ENCODE measurements around the gene ARPIN. TPM values are rescaled to one million over a fixed set of nuclear protein-coding genes. Genes with fewer than 3 reads are reported as not detected.

Gene ARPIN
- total and polyA plus RNA-seq, 7 donors: 3.5 to 10.3 (median 8.9) TPM

GRCh38 chr15:89937365-89938350, 24.9 kb upstream of the ARPIN start:
- no peak overlapping the region for H3K27ac ChIP-seq
- H3K9me3 ChIP-seq: no peaks in the 10 kb centered on the region
- no peak for DNase-seq
- TF ChIP-seq, protein P1, sequence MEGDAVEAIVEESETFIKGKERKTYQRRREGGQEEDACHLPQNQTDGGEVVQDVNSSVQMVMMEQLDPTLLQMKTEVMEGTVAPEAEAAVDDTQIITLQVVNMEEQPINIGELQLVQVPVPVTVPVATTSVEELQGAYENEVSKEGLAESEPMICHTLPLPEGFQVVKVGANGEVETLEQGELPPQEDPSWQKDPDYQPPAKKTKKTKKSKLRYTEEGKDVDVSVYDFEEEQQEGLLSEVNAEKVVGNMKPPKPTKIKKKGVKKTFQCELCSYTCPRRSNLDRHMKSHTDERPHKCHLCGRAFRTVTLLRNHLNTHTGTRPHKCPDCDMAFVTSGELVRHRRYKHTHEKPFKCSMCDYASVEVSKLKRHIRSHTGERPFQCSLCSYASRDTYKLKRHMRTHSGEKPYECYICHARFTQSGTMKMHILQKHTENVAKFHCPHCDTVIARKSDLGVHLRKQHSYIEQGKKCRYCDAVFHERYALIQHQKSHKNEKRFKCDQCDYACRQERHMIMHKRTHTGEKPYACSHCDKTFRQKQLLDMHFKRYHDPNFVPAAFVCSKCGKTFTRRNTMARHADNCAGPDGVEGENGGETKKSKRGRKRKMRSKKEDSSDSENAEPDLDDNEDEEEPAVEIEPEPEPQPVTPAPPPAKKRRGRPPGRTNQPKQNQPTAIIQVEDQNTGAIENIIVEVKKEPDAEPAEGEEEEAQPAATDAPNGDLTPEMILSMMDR (IDR thresholded peaks at IDR 0.05): no peak
- 79 to 86% (median 81%) methylated on average over 10 of the region's 10 CpGs for WGBS, 3 donors
- H3K27me3 ChIP-seq (ENCODE audit: insufficient read depth in 3 of 3, low read length in 2 of 3): no peaks in the 10 kb centered on the region
- no peaks in the 10 kb centered on the region for H3K4me1 ChIP-seq
- ATAC-seq: no peak
- intact Hi-C loops (cut with DNase I): no loop called here
- H3K36me3 ChIP-seq (ENCODE audit: insufficient read depth in 1 of 2, low read depth in 1 of 2): no peaks in the 10 kb centered on the region
- no peak overlapping the region for H3K4me3 ChIP-seq

DNA sequence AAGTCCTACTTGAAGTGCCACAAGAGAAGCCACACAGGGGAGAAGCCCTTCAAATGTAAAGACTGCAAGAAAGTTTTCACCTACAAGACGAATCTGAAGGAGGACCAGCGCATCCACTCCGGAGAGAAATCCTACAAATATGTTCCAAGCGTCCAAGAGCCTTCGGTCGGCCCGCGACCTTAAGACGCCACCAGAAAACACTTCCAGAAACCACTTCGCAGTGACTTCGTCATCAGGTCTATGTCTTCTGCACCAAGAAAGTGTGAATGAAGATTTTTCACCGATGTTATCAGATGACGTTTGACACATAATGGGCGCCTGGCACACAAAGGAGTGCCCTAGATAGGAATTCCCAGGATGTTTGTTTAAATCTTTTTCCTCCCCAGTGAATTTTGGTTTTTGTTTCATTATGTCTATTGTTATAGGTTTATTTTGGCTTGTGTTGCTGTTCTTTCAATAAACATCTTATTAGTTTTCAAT, 24.1 kb upstream of the ARPIN start:
- H3K27me3 ChIP-seq (ENCODE audit: insufficient read depth in 3 of 3, low read length in 2 of 3): no peaks in the 10 kb centered on the region
- TF ChIP-seq, protein P1 (IDR thresholded peaks at IDR 0.05): no peak
- no peak overlapping the region for H3K4me3 ChIP-seq
- WGBS, 3 donors: 93 to 94% (median 94%) methylated on average over 14 of the region's 14 CpGs
- intact Hi-C loops (cut with DNase I): no loop called here
- DNase-seq (no peak), ATAC-seq (no peak)
- no peaks in the 10 kb centered on the region for H3K9me3 ChIP-seq
- H3K27ac ChIP-seq: no peak overlapping the region
- H3K36me3 ChIP-seq (ENCODE audit: insufficient read depth in 1 of 2, low read depth in 1 of 2): no peaks in the 10 kb centered on the region
- H3K4me1 ChIP-seq: no peaks in the 10 kb centered on the region

DNA sequence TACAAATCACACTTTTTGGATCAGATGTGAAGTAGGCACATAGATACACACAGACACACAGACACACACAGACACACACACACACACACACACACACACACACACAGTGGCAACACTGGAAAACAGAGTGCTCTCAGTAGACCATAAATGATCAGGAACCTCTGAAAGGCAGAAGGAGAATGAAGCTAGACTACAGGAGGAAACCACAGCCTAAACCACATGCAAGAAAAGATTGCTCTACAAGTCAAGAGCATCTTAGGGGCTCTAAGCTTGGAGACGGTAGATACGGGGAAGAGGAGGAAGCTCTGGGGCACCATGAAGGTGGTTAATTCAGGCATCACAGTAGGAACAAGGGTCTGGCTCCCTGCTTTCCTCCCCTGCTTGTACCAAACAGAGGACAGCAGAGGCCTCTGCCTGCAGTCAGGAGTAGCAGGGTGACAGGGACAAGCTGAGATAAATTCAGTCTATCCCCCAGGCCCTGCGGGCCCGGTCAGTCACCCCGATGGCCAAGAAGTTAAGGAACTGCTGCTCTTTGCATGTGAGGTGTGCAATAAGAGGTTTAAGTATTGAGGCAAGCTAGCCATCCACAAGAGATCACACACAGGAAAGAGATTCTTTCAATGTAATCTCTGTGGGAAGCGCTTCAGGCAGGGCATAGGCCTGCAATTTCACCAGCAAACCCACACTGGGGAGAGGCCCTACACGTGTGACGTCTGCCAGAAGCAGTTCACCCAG, 23.5 kb upstream of the ARPIN start:
- Histone ChIP-seq H3K4me1 (no peaks in the 10 kb centered on the region), H3K4me3 (no peak overlapping the region), H3K36me3 (ENCODE audit: insufficient read depth in 1 of 2, low read depth in 1 of 2) (no peaks in the 10 kb centered on the region), H3K27ac (no peak overlapping the region), H3K9me3 (no peaks in the 10 kb centered on the region), H3K27me3 (ENCODE audit: insufficient read depth in 3 of 3, low read length in 2 of 3) (no peaks in the 10 kb centered on the region)
- DNase-seq (no peak), ATAC-seq (no peak)
- TF ChIP-seq, protein P1 (IDR thresholded peaks at IDR 0.05): no peak
- 81 to 89% (median 84%) methylated on average over 8 of the region's 8 CpGs for WGBS, 3 donors
- intact Hi-C loops (cut with DNase I): no loop called here

- Histone ChIP-seq H3K27ac (no peak overlapping the region), H3K9me3 (no peaks in the 10 kb centered on the region), H3K36me3 (ENCODE audit: insufficient read depth in 1 of 2, low read depth in 1 of 2) (no peaks in the 10 kb centered on the region), H3K4me3 (no peak overlapping the region), H3K27me3 (ENCODE audit: insufficient read depth in 3 of 3, low read length in 2 of 3) (no peaks in the 10 kb centered on the region), H3K4me1 (no peaks in the 10 kb centered on the region)
- intact Hi-C loops (cut with DNase I): no loop called here
- WGBS, 3 donors: 95 to 98% (median 97%) methylated on average over 3 of the region's 3 CpGs
- DNase-seq: no peak
- TF ChIP-seq, protein P1 (IDR thresholded peaks at IDR 0.05): no peak
- ATAC-seq: no peak
Observed at GRCh38 chr15:89932880-89933279, 20.1 kb upstream of the ARPIN start.
